Measurements from ENCODE around the gene GALNT11.

- TF ChIP-seq, protein P1, sequence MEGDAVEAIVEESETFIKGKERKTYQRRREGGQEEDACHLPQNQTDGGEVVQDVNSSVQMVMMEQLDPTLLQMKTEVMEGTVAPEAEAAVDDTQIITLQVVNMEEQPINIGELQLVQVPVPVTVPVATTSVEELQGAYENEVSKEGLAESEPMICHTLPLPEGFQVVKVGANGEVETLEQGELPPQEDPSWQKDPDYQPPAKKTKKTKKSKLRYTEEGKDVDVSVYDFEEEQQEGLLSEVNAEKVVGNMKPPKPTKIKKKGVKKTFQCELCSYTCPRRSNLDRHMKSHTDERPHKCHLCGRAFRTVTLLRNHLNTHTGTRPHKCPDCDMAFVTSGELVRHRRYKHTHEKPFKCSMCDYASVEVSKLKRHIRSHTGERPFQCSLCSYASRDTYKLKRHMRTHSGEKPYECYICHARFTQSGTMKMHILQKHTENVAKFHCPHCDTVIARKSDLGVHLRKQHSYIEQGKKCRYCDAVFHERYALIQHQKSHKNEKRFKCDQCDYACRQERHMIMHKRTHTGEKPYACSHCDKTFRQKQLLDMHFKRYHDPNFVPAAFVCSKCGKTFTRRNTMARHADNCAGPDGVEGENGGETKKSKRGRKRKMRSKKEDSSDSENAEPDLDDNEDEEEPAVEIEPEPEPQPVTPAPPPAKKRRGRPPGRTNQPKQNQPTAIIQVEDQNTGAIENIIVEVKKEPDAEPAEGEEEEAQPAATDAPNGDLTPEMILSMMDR (IDR thresholded peaks at IDR 0.05) = peak in 3 of 4 experiments; percentile 6 to 35 (median 14)
- no peak for TF ChIP-seq POLR2A (IDR thresholded peaks at IDR 0.05)
- no peak for TF ChIP-seq EP300 (IDR thresholded peaks at IDR 0.05)
Measured at GRCh38 chr7:151992375-151992774, 33.1 kb upstream of the GALNT11 start.

Measured in gastroesophageal sphincter (tissue), 3 donors.